ENCODE measurements around the gene CCDC89.
"Not testable (repeated sequence)": the region's sequence is repeated elsewhere in the genome, so short reads cannot be mapped to it uniquely, and the experiment has no call there.

Gene CCDC89

DNA sequence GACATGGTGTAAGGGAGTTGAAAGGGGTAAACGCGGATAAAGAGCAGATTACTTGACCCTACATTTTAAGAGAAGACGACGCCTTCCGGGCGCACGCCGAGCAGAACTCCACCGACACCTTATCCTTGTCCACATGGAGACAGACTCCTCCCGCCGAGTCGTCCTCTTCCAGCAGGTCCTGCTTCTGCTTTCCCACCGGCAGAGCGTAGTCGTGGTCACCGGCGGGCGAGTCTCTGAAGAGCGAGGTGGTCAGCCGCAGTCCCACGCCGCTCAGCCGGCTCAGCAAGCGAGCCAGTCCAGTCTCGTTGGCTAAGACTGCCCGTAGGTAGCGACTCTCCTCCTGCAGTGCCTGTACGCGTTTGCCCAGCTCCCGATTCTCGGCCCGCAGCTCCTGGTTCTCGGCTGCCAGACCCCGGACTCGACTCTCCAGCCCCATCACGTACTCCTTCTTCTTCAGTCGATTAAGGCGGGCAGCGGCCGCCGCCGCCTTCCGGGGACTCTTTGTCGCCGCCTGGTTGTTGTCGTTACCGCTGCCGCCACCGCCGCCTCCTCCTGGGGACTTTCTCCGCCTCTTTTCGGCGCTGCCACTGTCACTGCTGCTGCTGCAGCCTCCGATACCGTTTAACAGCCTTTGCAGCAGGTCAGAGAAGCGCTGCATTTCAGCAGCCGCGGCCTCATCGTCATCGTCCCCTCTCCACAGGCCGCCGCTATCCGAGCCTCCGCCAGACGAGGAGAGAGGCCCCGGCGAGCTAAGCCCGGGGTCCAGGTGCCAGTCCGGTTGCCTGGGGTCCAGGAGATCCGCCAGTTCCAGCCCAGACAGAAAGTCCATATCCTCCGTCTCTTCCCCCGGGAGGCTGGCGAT, 22.0 kb downstream of the CCDC89 start:
- H3K4me3 ChIP-seq (ENCODE audit: low read length): peak overlapping the region; percentile 78
- peak; percentile 61 for DNase-seq (ENCODE audit: low read depth)
- TF ChIP-seq, protein P1, sequence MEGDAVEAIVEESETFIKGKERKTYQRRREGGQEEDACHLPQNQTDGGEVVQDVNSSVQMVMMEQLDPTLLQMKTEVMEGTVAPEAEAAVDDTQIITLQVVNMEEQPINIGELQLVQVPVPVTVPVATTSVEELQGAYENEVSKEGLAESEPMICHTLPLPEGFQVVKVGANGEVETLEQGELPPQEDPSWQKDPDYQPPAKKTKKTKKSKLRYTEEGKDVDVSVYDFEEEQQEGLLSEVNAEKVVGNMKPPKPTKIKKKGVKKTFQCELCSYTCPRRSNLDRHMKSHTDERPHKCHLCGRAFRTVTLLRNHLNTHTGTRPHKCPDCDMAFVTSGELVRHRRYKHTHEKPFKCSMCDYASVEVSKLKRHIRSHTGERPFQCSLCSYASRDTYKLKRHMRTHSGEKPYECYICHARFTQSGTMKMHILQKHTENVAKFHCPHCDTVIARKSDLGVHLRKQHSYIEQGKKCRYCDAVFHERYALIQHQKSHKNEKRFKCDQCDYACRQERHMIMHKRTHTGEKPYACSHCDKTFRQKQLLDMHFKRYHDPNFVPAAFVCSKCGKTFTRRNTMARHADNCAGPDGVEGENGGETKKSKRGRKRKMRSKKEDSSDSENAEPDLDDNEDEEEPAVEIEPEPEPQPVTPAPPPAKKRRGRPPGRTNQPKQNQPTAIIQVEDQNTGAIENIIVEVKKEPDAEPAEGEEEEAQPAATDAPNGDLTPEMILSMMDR (conservative IDR thresholded peaks at IDR 0.05; ENCODE audit: low read length): peak; percentile 49

DNA sequence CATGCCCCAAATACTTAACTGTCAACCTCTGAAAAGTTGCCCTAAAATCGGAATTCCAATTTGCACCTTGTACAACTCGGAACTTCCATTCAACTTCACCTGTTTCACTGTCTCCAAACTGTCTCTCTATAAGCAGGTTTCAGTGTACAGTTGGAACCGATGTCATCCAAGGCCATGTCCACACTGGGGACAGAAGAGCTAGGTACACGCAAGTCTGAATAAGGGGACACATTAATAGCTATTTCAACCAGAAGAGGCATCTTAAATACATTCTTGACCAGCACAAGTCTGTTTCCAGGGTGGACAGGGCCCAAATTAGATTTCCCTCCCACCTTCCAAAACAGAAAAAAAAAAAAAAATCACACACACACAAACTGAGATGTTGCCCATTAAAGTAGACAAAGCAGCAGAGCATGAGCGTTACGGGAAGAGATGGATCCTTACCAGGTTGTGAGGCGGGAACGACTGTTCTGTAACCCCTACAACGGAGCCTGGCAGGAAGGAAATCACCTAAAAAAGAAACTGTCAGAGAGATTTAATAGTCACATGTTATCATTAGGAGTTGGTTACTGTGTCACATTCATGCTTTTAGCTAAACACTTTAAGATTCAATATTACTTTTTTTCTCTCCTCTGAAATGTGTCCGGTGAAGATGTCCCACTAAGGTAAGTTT, 22.8 kb downstream of the CCDC89 start:
- DNase-seq (ENCODE audit: low read depth): no peak
- TF ChIP-seq, protein P1 (conservative IDR thresholded peaks at IDR 0.05; ENCODE audit: low read length): no peak
- H3K4me3 ChIP-seq (ENCODE audit: low read length): peak overlapping the region; percentile 78

DNA sequence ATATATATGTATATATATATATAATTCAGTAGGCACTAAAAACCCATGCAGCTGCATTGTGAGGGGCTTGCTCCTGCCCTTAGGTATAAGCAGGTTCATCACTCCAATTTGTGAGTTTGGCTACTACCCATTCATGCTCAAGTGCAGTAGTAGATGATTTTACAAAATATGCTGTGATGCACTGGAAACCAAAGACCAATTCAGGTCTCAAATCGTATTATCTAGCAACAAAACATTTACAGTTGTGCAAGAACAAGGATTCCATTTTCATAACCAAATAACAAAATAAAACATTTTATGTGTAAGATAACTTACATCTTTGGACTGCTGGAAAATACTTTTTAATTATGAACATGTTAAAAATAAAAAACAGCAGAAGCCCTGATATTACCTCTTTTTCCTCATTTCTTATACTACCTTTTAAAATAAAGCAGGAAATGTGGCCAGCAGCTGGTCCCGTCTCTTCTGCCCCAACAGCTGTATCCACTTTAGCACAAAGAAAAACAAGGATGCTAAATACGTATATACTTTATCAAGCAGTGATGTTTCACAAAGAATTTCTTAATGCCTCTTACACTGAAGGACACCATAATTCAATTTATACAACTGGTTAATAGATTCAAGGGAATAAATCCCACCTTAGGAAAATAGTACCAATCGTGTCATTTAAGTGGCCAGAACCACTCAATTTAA, 23.9 kb downstream of the CCDC89 start:
- H3K4me3 ChIP-seq (ENCODE audit: low read length): peak overlapping the region; percentile 78
- TF ChIP-seq, protein P1 (conservative IDR thresholded peaks at IDR 0.05; ENCODE audit: low read length): no peak
- DNase-seq (ENCODE audit: low read depth): peak; percentile 55

DNA sequence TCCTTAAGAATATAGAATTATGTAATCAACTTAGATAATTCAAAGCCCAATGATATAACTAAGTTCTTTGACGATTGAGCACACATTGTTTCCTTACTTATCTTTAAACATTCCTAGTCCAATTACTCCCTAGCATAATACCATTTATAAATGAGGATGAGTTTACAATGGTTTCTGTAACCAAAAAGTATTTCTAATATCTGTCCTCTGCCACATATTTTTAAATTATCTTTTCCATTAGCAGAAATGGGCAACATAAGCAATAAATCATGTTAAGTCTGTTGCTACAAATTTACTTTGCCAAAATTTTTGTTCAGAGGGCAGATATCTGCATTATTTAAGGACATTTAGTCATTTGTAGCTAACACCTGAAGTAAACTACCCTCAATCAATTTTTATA, 27.8 kb downstream of the CCDC89 start:
- DNase-seq (ENCODE audit: low read depth): no peak
- H3K4me3 ChIP-seq (ENCODE audit: low read length): no peak overlapping the region
- TF ChIP-seq, protein P1 (conservative IDR thresholded peaks at IDR 0.05; ENCODE audit: low read length): no peak

DNA sequence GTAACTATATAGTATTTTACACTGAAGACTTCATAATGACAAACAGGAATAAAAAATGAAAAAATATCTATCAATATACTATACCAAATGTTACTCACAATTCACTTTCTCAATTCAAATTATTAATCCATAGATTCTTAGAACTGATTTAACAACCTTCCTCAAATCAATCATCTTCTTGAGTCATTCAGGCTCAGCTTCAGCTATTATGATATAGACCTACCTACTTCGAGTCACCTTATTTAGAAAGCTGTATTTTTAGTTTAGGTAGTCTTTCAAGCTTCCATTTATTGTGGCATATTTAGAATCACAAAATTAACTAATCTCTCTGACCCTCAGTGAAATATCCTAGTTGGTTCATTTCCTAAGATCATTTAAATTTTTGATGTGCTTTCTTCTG, 29.2 kb downstream of the CCDC89 start:
- TF ChIP-seq, protein P1 (conservative IDR thresholded peaks at IDR 0.05; ENCODE audit: low read length): no peak
- H3K4me3 ChIP-seq (ENCODE audit: low read length): no peak overlapping the region
- no peak for DNase-seq (ENCODE audit: low read depth)

DNA sequence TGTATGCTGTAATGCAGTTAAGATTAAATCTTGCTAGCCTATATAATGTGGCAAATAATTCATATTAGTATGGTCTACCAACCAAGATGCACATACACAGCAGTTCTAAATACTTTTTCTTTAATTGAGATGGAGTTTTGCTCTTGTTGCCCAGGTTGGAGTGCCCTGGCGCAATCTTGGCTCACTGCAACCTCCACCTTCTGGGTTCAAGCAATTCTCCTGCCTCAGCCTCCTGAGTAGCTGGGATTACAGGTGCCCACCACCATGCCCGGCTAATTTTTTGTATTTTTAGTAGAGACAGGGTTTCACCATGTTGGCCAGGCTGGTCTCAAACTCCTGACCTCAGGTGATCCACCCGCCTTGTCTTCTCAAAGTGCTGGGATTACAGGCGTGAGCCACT, 31.7 kb downstream of the CCDC89 start:
- not testable (repeated sequence) for H3K4me3 ChIP-seq (ENCODE audit: low read length); DNase-seq (ENCODE audit: low read depth)

DNA sequence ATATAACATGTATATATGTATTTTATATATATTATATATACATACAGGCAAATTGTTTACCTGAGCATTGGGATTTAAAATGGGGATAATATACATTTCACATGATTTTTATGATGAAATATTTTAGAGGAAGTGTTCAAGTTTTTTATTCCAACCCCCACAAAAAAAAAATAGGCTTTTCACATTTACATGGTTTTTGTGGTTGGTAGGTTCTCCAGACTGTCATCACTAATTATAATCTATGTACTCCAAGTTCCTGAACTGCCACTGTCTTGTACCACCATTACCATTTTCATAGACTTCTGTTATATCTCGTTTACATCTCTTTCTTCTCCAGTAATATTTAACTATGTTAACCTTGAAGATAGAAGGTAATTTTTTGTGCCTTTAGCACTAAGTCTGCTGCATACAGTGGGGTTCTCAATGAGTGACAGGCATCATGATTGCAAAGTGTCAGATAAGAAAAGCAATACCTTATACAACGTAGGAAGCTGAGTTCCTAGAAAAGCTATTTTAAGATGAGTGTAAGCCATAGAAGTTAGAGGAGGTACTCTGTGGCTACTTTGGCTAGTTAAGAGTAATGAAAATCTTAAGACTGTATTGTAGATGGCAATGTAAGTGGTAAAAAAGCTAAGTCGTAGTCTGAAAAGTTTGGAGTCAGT, 33.1 kb downstream of the CCDC89 start:
- TF ChIP-seq, protein P1 (conservative IDR thresholded peaks at IDR 0.05; ENCODE audit: low read length): no peak
- no peak for DNase-seq (ENCODE audit: low read depth)
- no peak overlapping the region for H3K4me3 ChIP-seq (ENCODE audit: low read length)
